Suppressor macrophage (primary cell): ENCODE data around the gene PKIG.
"Not testable (repeated sequence)": the region's sequence is repeated elsewhere in the genome, so short reads cannot be mapped to it uniquely, and the experiment has no call there.

Experiments
- DNase-seq, 4 experiments: peaks; one replicate each; pipeline ENCODE4 v3.0.0-alpha.2; 2020 to 2022

The PKIG gene

DNA sequence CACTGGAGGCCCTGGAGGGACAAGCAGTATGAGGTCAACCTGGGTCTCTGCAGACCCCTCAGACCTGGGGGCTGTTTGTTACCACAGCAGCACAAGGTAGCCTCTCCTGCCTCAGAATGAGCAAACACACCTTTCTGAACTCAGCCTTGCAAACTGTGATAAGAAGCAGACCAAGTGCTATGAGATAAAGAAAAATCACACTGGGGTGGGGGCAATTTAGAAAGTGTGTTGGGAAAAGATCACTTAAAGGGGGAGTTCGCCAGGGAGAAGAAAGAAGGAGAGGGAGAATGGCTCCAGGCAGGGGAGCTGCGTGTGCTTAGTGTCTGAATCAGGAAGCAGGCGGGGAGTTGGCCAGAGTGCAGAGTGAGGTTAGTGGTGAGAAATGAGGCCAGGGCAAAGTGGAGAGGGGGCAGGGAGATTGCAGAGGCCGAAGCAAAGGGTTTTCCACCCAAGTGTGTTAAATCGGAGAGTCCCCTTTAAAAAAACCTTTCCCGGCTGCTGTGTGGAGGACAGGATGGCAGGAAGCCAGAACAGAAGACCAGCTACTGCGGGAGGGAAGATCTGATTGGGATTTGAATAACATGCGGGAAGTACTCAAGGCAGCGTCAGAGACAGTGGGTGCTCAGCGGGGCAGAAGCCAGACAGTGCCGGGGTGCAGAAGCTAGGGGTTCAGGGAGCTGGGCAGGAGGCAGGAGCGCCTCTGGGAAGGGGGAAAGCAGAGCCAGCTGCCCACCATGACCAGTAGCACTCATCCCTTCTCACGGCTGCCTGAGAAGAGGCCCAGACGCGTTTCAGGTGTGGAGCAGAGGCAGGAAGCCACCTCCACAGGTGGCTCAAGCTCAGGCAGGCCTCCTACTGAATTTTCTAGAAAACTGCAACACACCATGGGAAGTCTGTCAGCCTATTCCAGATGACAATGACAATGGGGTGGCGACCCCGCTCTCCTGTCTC lies 60.1 kb downstream of the PKIG start:
- DNase-seq, result peak; percentile 76 to 88 (median 82)

DNA sequence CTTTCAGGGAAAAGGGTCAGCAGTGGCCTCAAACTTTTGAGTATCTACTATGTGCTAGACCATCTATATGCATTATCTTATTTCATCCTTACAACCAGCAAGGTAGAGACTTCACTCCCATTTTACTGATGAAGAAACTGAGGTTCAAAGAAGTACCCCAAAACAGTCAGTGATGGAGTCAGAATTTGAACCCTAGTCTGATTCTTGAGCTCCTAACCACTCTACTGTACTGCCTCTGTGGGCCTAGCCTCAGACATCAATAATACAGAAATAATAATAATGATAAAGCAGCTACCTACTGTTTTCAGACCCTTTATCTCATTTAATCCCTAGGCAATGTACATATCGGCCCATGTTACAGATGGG lies 60.8 kb downstream of the PKIG start:
- no peak for DNase-seq

DNA sequence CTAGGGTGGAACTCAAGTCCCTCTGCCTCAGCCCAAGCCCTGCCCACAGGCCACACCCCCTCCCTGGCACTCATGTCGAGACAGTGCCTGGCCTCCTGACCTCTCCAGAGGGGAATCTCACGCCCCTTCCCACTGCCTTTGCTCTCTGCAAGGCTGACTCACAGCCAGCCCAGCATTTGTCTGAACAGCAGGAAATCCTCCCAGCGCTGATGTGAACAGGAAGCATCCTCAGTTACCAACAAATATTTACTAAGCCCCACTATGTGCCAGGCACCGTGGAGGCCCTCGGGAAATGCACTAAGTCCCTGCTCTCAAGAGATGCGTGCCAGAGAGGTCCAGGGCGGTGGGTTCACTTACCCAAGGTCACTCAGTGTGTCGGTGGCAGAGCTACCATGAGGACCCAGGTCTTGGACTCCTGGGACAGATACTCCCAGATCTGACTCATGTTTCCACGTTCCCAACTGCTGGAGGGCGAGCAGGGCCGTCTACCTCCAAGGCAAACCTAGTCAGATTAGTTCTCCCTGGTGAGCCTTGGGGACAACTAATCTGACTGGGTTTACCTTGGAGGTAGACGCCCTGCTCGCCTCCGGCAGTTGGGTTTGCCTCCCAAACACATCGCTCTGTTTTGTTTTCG lies 61.3 kb downstream of the PKIG start:
- DNase-seq, result peak; percentile 86 to 97 (median 90)

DNA sequence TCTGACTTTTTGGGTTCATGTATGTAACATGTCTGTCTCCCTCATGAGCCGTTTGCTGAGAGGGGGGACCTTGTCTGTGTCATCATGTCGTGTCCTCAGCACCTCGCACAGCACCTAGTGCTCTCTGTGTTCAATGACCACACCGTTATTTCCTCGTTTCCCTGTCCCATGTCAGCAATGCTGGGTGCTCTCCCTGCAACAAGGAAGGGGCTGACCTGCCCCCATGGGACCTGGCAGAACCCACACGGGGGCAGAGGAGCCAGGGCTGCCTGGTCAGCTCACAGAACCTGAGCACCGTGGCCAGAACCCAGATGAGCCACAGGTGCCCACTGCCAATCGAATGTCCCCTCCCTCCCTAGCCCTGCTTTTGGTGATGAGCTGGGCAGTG lies 61.8 kb downstream of the PKIG start:
- peak in 2 of 4 experiments; percentile 15 to 36 for DNase-seq

DNA sequence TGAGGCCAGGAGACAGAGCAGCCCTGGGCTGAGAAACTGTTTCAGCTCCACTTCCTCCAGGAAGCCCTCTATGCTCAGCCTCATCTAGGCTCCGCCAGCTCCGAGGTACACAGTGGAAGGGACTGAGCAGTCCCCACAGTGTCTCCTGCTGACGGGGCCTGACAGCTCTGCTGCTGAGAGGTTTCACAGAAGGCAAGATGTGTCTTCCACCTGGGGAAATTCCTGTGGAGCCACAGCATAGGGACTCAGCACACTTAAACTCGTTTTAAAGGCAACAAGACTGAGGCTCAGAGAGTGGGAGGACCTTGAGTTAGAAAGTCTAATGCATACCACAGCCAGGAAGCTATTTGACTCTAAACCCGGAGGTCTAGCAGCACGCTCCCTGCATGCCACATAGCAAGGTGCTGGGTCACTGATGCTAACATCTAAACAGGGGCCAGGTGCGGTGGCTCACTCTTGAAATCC lies 62.3 kb downstream of the PKIG start:
- DNase-seq, result peak; percentile 40 to 65 (median 43)

DNA sequence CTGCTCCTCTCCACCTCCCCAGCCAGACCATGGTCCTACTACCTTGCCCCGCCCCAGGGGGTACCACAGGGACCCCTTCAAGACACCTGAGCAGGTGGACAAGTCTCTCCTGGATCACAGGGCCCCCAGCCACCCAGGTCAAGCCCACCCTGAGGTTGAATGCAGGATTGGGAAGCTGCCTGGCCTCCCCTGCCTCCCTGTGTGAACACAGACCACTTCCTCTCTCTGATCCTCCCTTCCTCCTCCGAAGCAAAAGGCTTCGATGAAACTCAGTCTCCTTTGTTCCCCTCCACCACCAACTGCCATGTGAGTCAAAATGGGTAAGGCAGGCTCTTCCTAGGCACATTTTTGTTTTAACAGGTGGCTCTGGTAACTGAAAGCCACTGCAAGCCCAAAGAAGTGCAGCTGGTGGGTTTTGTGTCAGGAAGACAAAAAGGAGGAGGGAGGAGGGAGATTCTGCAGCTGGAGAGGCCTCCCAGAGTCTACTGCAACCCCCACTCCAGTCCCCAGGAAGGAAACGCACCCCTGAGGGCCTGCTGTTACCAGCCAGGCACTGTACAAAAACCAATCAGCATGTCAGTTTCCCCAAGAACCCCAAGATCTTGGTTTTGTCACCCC lies 63.8 kb downstream of the PKIG start:
- peak; percentile 57 to 81 (median 77) for DNase-seq

DNA sequence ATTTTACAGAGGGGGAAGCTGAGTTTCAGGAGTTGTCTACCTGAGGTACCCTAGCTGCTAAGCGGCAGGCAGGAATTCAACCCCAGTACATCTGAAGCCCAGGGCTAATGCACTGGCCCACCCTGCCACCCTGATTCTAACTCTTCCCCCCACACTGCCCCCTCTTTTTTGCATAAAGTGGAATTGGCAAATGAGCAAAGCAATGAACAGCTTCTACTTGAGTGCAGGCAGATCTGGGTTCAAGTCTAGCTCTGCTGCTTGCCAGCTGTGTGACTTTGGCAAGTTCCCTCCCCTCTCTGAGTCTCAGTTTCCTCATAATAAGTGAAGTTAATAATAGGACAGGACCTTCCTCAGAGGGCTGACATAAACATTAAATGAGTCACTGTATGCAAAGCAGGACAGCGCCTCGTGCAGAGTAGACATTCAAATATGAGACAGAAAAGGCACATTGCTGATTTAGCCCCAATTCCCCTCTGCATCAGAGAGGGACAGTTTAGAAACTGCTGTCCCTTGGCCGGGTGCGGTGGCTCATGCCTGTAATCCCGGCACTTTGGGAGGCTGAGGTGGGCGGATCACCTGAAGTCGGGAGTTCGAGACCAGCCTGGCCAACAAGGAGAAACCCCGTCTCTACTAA lies 64.4 kb downstream of the PKIG start:
- peak; percentile 73 to 91 (median 86) for DNase-seq

DNA sequence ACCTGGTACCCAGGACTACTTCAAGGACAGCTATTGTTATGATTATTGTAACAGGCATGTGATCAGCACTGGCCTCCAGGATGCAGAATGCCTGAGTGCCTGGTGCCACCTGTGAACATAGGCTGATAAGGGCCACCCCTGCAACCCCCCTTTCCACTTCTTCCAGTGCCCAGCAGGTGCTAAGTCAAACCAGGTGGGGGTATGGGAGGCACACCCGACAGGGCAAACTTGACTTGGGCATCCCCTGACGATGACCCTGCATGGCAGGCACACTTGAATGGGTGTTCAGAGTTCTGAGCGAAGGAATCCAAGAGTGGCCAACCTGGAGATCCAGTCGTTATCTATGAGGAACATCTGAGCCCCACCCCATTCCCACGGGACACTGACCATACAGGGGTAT lies 65.7 kb downstream of the PKIG start:
- DNase-seq, result no peak

DNA sequence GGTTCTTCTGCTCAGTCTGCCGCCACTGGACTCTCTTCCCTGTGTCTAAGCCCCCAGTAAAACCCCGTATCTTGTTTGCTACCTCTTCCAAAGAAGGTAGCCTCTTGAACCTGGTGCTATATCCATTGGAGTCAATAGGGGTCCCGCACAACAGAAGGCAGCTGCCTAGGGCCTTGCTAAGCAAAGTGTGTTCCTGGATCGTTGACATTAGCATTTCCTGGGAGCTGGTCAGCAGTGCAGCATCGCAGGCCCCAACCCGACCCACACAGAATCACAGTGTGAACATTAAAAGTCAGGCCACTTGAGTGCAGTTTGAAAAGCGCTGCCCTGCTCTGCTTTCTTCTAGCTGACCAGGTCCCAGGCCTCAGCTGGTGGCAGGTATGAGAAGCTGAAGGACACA lies 66.2 kb downstream of the PKIG start:
- no peak for DNase-seq

DNA sequence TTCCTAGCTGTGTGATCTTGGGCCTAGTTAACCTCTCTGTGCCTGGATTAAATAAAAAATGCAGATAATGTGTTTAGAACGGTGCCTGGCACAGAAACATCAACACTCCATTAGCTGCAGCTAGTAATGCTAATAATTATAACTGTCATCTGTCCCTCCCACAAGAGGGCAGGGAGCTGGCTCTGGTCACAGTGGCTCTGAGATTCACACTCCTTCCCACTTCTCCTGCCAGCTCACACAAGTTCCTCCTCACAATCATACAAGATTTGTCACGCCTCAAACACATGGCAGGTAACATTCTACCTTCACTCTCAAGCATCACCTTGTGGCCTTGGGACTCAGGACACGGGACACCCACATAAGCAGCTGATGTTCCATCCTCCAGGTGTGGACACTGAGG lies 66.7 kb downstream of the PKIG start:
- DNase-seq, result peak; percentile 29 to 71 (median 62)

DNA sequence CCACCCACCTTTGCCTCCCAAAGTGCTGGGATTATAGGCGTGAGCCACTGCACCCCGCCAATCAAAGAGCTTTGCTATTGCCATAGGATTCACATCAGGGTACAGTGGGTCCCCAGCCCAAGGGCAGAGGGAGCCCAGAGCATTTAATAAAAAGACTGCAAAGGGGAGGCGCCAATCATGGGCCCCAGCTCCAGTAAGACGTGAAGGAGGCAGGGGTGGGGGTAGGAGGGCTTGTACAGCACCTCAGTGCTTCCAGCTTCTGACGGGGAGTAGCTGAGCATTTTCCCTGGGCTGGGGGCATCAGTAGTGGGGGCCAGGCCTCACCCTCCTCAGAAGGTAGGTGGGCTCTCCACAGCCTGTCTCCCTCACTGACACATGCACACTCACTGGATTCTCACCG lies 67.6 kb downstream of the PKIG start:
- DNase-seq, result no peak

DNA sequence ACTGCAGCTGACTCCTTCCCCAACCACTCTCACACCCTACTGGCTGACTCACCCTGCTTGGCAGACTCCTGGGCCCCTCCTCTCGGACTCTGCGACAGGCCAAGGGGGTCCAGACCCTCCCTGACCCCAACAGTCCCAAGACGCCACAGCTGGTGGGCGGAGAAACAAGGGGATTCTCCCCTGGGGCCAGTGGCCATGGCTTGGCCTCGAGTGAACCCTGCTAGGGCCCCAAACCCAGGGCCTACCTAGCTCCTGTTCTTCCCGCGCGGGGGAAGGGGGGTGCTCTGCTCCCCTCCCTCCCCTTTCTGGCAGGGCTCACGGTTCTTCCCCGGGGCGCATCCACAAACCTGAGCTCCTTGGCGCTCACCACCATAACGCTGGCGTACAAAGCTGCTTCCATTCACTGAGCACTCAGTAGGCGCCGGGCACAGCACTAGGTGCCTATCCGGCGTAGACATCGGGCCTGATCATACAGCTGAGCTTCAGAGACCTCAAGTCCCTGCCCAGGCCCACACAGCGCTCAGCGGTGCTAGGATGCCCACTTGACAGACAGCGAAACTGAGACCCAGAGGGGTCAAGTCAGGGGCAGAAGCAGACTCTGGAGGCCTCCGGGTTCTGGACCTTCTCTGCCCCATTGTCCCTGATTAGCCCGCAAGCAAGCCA lies 68.5 kb downstream of the PKIG start:
- DNase-seq, result peak in 2 of 4 experiments; percentile 28 to 29

DNA sequence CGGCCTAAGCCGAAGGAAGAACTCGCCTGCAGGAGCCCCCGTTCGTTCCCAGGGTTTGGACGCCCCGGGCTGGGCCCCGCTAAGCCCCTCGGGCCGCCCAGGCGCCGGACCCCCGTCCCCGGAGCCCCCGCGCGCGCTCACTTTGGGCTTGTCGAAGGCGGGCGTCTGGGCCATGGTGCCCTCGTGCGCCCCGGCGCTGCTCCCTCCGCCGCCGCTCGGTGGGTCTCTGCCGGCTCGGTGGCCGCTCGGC lies 69.0 kb downstream of the PKIG start:
- no peak for DNase-seq

DNA sequence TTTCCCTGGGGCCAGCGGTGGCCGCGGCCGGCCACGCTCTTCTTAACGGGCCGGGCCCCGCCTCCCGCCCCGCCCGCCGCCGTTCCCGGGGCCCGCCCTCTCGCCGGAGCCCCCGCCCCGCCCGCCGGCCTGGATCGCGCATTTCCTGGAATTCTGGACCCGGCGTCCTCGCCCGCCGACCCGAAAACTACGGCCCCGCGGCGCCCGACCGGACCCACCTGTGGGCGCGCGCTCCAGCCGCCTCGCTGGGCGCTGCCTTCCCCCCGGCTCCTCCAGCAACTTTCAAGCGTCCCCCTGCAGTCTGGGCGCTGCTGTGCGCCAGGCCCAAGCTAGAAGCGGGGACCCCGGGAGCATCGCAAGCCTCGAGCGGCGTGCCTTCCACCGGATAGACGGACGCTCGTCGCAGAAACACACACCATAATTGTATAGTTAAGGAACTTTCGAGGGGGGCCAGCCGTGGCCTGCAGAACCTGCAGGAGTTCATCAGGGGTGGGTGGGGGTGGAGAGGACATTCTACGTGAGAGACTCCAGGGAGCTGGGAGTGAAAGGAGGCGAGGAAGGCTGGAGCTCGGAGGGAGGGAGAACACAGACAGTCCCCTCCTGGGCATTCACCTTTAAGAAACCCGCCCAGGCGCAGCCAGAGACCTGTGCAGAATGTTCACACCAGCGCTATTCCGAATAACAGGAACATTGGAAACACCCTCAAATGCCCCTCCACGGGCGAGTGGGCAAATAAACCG lies 69.5 kb downstream of the PKIG start, which contains the start of gene ADA:
Gene ADA, minus strand, starts transcription at position 16 of the 740 bp plus-strand sequence. CDS start 92 bp downstream, outside the sequence.
- DNase-seq, result peak; percentile 54 to 87 (median 71)

DNA sequence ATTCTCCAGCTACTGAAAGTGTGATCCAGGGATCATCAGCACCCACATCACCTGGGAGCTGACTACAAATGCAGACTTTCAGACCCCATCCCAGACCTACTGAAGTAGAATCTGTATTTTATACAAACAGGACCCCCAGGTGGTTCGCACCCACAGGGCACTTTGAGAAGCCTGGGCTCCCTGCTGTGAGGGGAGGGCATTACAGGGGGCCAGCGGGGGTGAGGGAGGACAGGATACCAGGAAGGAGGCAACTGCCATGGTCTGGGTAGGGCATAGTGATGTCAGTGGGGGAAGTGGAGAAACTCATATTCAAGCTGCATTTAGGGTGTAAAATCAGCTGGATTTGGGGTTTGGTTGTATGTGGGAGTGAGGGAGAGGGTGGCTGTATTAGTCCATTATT lies 71.2 kb downstream of the PKIG start:
- peak in 1 of 4 experiments; percentile 33 for DNase-seq

DNA sequence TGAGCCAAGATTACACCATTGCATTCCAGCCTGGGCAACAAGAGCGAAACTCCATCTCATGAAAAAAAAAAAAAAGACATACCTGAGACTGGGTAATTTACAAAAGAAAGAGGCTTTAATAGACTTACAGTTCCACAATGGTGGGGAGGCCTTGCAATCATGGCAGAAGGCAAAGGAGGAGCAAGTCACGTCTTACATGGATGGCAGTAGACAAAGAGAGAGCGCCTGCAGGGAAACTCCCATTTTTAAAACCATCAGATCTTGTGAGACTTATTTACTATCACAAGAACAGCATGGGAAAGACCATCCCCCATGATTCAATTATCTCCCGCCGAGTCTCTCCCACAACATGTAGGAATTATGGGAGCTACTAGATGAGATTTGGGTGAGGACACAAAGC lies 71.8 kb downstream of the PKIG start:
- DNase-seq, result not testable (repeated sequence)

DNA sequence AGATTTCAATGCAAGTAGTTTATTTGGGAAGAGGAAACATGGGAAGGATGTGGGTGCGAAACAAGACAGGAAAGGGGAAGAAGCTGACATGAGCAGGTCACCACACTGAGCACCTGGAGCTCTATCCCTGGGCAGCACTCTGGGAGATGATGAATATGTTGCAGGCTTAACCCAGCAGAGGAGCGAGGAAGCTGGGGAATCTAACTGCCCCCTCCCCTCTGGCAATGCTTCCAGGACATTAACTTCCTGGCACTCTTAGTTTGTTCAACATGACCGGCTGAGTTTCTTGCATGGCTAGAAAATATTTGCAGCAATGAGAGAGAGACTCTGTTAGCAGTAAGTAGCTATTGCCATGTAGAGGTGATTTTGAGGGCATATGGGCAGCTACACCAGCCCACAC lies 74.1 kb downstream of the PKIG start:
- no peak for DNase-seq

DNA sequence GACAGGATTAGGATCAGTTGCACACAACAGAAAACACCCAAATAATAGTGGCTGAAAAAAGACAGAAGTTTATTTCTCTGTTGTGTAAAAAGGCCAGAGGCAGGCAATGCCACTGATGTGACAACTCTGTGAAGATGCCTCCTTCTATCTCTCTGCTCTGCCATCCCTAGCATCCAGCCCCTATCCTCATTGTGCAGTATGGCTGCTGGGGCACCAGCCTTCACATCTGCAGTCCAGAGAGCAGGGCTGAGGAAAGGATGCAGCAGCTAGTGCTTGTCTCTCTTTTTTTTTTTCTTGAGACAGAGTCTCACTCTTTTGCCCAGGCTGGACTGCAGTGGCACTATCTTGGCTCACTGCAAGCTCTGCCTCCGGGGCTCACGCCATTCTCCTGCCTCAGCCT lies 75.5 kb downstream of the PKIG start:
- no peak for DNase-seq

DNA sequence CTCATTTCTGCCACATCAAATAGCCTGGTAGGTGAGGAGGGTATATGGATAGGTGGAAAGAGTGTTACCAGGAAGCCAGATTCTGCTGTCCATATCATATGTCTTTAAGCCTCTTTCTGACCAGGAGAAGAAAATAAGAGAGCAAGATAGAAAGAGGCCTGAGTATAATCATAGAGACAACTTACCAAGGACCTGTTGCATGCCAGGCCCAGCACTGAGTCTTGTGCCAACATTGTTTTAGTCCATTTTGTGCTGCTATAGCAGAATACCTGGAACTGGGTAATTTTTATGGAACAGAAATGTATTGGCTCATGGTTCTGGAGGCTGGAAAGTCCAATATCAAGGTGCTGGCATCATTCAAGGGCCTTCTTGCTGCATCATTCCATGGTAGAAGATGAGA lies 76.4 kb downstream of the PKIG start:
- DNase-seq, result no peak

DNA sequence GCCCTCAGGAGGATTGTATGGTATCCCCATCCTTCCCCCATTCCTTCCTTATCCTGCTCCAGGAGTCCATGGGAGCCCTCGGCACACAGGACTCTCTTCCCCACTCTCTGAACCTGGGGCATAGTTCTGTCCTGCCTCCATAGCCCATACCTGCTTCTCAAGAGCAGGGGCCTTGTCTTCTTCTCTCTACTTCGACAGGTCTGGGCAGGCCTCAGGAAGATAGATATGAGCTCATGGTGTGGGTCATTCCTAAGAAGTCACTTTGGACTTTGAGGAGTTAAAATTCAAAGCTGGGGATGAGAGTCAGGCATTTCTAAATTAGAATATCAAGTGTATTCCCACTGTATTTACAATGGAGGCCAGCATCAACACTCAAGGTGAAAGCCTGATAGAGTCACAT lies 77.6 kb downstream of the PKIG start:
- DNase-seq, result no peak

DNA sequence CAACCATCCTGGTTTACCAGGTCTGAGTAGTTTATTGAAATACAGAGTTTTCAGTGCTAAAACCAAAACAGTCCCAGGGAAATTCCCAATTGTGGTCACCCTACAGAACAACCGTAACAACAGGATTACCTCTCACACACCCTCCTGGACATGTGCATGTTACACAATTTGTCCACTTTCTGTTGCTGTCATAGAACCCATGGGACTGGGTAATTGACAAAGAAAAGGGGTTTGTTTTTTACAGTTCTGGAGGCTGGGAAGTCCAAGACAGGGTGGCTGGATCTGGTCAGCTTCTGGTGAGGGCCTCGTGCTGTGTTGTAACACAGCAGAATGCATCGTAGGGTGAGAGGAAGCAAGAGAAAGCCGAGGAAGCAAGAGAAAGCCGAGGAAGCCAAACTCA lies 78.2 kb downstream of the PKIG start:
- peak; percentile 53 to 74 (median 69) for DNase-seq

DNA sequence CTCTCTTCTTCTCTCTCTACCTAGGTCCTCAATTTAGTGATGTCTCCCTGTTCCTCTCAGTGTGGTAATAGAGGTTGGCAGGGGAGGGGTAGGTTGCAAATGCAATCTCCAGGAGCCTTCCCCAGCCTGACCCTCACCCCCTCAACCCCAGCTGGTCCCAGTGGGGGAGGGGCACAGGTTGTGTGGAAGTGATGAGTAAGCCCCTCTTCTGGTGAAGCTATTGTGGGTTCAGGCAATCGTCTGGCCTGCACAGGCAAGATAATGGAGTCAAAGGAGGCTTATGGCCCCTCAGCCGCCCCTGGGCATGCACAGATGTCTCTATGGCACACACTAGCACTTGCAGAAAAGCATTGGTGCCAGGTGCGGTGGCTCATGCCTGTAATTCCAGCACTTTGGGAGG lies 79.9 kb downstream of the PKIG start:
- no peak for DNase-seq
